NOMO-1 treated with dmso at 0.1 percent for 144 hours (cell line): ENCODE results near the gene CISD1.

ENCODE experiments used
- DNase-seq: peaks from one replicate; lab custom pipeline; 2025; ENCODE audit not compliant: unreplicated experiment; lab: John Stamatoyannopoulos, UW

Gene CISD1

GRCh38 chr10:58265249-58265648, 3.7 kb upstream of the CISD1 start:
- DNase-seq = no peak

GRCh38 chr10:58266003-58266825, 2.7 kb upstream of the CISD1 start:
- DNase-seq = peak; percentile 39

- DNase-seq = peak; percentile 91
Measured at GRCh38 chr10:58266826-58267712, 1.9 kb upstream of the CISD1 start.

- DNase-seq = peak; percentile 81
Measured at GRCh38 chr10:58267713-58268453, 1.1 kb upstream of the CISD1 start, which contains the start of gene IPMK. IPMK (minus strand) TSS chr10:58267894; CDS start chr10:58267611, 283 bp downstream.

GRCh38 chr10:58268454-58268945, 462 bp upstream of the CISD1 start:
- DNase-seq = no peak

GRCh38 chr10:58269782-58270290, 874 bp downstream of the CISD1 start:
- DNase-seq = no peak

- no peak for DNase-seq
Measured at GRCh38 chr10:58275261-58275660, 6.3 kb downstream of the CISD1 start.

GRCh38 chr10:58275908-58276307, 6.9 kb downstream of the CISD1 start:
- DNase-seq = no peak

- DNase-seq = no peak
Measured at GRCh38 chr10:58278274-58278961, 9.5 kb downstream of the CISD1 start.

- no peak for DNase-seq
Measured at GRCh38 chr10:58278962-58279307, 10.0 kb downstream of the CISD1 start.

GRCh38 chr10:58280477-58280876, 11.5 kb downstream of the CISD1 start:
- no peak for DNase-seq

- no peak for DNase-seq
Measured at GRCh38 chr10:58281092-58281752, 12.3 kb downstream of the CISD1 start.

GRCh38 chr10:58282615-58283014, 13.7 kb downstream of the CISD1 start:
- DNase-seq = peak; percentile 80

GRCh38 chr10:58291538-58292174, 22.7 kb downstream of the CISD1 start:
- DNase-seq = peak; percentile 7

GRCh38 chr10:58293989-58294388, 25.0 kb downstream of the CISD1 start:
- DNase-seq = no peak

GRCh38 chr10:58299580-58299979, 30.6 kb downstream of the CISD1 start:
- peak; percentile 38 for DNase-seq

GRCh38 chr10:58300676-58301075, 31.7 kb downstream of the CISD1 start:
- no peak for DNase-seq

GRCh38 chr10:58302254-58302653, 33.3 kb downstream of the CISD1 start:
- no peak for DNase-seq

GRCh38 chr10:58304099-58304633, 35.2 kb downstream of the CISD1 start:
- no peak for DNase-seq
